ENCODE results near the gene CHKB. TPM values are rescaled to one million over a fixed set of nuclear protein-coding genes. Genes with fewer than 3 reads are reported as not detected.
A peak's percentile ranks its signal among the peaks of the same experiment; 100 is the strongest.
"Not testable (repeated sequence)": the region's sequence is repeated elsewhere in the genome, so short reads cannot be mapped to it uniquely, and the experiment has no call there.

CHKB gene
- total RNA-seq, result 73.9 TPM

- intact Hi-C loops (cut with DNase I), result no loop called here
- DNase-seq (ENCODE audit: low spot score), result peak; percentile 99
- ATAC-seq, result peak; percentile 98
These were observed at the start of gene CHKB for GRCh38 chr22:50582493-50583293. Gene CHKB (minus strand): TSS chr22:50582849. CDS start chr22:50582781, 68 bp downstream.

GRCh38 chr22:50630376-50630775 is 47.7 kb upstream of the CHKB start:
- no peak for ATAC-seq
- no peak for DNase-seq (ENCODE audit: low spot score)
- intact Hi-C loops (cut with DNase I), result no loop called here

GRCh38 chr22:50628543-50629134 is 46.0 kb upstream of the CHKB start:
- peak; percentile 2 for ATAC-seq
- DNase-seq (ENCODE audit: low spot score), result no peak

GRCh38 chr22:50627642-50628542 is 45.2 kb upstream of the CHKB start, which contains the start of gene ARSA:
Gene ARSA (minus strand): TSS chr22:50628152. CDS start chr22:50627779, 373 bp downstream.
- peak; percentile 92 for ATAC-seq
- intact Hi-C loops (cut with DNase I), result no loop called here
- peak; percentile 89 for DNase-seq (ENCODE audit: low spot score)

More at GRCh38 chr22:50628543-50629134, 46.0 kb upstream of the CHKB start:
- intact Hi-C loops (cut with DNase I), result no loop called here

- DNase-seq (ENCODE audit: low spot score) (no peak), ATAC-seq (peak; percentile 5)
- intact Hi-C loops (cut with DNase I), result no loop called here
These were observed 44.4 kb upstream of the CHKB start for GRCh38 chr22:50626850-50627641.

GRCh38 chr22:50626314-50626849 is 43.7 kb upstream of the CHKB start:
- intact Hi-C loops (cut with DNase I), result no loop called here
- no peak for DNase-seq (ENCODE audit: low spot score)

GRCh38 chr22:50625568-50626313 is 43.1 kb upstream of the CHKB start:
- DNase-seq (ENCODE audit: low spot score) (no peak), ATAC-seq (no peak)
- intact Hi-C loops (cut with DNase I), result no loop called here

More at GRCh38 chr22:50626314-50626849, 43.7 kb upstream of the CHKB start:
- no peak for ATAC-seq

- no peak for DNase-seq (ENCODE audit: low spot score)
- intact Hi-C loops (cut with DNase I), result no loop called here
- ATAC-seq, result no peak
These were observed 42.5 kb upstream of the CHKB start for GRCh38 chr22:50625131-50625567.

- intact Hi-C loops (cut with DNase I), result no loop called here
- DNase-seq (ENCODE audit: low spot score), result no peak
- ATAC-seq, result no peak
These were observed 41.9 kb upstream of the CHKB start for GRCh38 chr22:50624347-50625130.

GRCh38 chr22:50622723-50623327 is 40.2 kb upstream of the CHKB start:
- ATAC-seq (no peak), DNase-seq (ENCODE audit: low spot score) (no peak)
- intact Hi-C loops (cut with DNase I), result no loop called here

- ATAC-seq (no peak), DNase-seq (ENCODE audit: low spot score) (no peak)
- intact Hi-C loops (cut with DNase I), result no loop called here
These were observed 39.5 kb upstream of the CHKB start for GRCh38 chr22:50621948-50622722.

- intact Hi-C loops (cut with DNase I), result no loop called here
- DNase-seq (ENCODE audit: low spot score) (no peak), ATAC-seq (peak; percentile 15)
These were observed 38.8 kb upstream of the CHKB start for GRCh38 chr22:50621356-50621880.

GRCh38 chr22:50620593-50621355 is 38.1 kb upstream of the CHKB start:
- intact Hi-C loops (cut with DNase I), result no loop called here
- ATAC-seq, result peak; percentile 86
- no peak for DNase-seq (ENCODE audit: low spot score)

GRCh38 chr22:50614296-50614695 is 31.6 kb upstream of the CHKB start:
- intact Hi-C loops (cut with DNase I); ATAC-seq: not testable (repeated sequence)

More at GRCh38 chr22:50614296-50614695, 31.6 kb upstream of the CHKB start:
- not testable (repeated sequence) for DNase-seq (ENCODE audit: low spot score)

All from sciatic nerve (tissue), 2 donors.